Heart right ventricle (tissue), 16 donors: Measurements from ENCODE around the gene TFG. TPM values are rescaled to one million over a fixed set of nuclear protein-coding genes. Genes with fewer than 3 reads are reported as not detected.

Experiments
- ATAC-seq, 8 donors: fragments of 200-7000 bp; cut with Tn5 transposase; one replicate each; pipeline ENCODE4 v1.9.1; 2020; ENCODE audit warnings: mild to moderate bottlenecking in 8 of 8, moderate library complexity in 8 of 8, moderate number of reproducible peaks in 1 of 8
- DNase-seq, 2 donors: peaks; one replicate each; pipeline ENCODE4 v3.0.0-alpha.2; 2020
- H3K27ac ChIP-seq, 10 donors: fragments of 200-600 bp; sonication (generic) in 2 of 10; one replicate each; pipeline versions ENCODE4 v1.5.0 to v1.8.0; 2020 to 2022; ENCODE audit warnings: mild to moderate bottlenecking in 3 of 10
- H3K27me3 ChIP-seq, 7 donors: fragments of 200-600 bp; one replicate each; pipeline ENCODE4 v1.8.0; 2021 to 2022; ENCODE audit warnings: mild to moderate bottlenecking in 2 of 7
- H3K36me3 ChIP-seq, 9 donors: fragments of 200-600 bp; sonication (generic) in 1 of 9; one replicate each; pipeline versions ENCODE4 v1.5.0 to v1.8.0; 2020 to 2022; ENCODE audit warnings: mild to moderate bottlenecking in 2 of 9
- H3K4me1 ChIP-seq, 9 donors: fragments of 200-600 bp; sonication (generic) in 1 of 9; one replicate each; pipeline versions ENCODE4 v1.5.0 to v1.8.0; 2020 to 2022; ENCODE audit warnings: mild to moderate bottlenecking in 4 of 9
- H3K4me3 ChIP-seq, 10 donors: fragments of 200-600 bp; sonication (generic) in 2 of 10; one replicate each; pipeline versions ENCODE4 v1.5.0 to v1.8.0; 2020 to 2022; ENCODE audit warnings: mild to moderate bottlenecking in 7 of 10, moderate library complexity in 2 of 10
- H3K9me3 ChIP-seq, 11 donors: fragments of 200-600 bp in 10 of 11; sonication (generic) in 2 of 11; one replicate each; pipeline versions ENCODE4 v1.5.0 to v1.8.0; 2013 to 2022; ENCODE audit warnings: mild to moderate bottlenecking in 2 of 11, control low read depth in 1 of 11, moderate library complexity in 1 of 11
- WGBS, 2 donors: extraction: QIAGEN DNeasy Blood & Tissue Kit; methylation state at CpG; one replicate each; pipeline ENCODE4 v1.1.7; 2013; ENCODE audit warnings: inconsistent platforms in 1 of 2; 5-methylcytosine and 5-hydroxymethylcytosine counted together
- intact Hi-C, 10 donors: fragments of 100-400 bp; cut with DNase I; formaldehyde crosslinking; loops; one replicate each; pipeline versions ENCODE4 v1.11.1 to v1.14.2; 2022
- polyA plus RNA-seq, 2 donors: library from polyadenylated mRNA; stranded (reverse); fragments of 200-250 nt; gene quantifications; one replicate each; pipeline ENCODE4 v1.2.3, GENCODE V29; 2013
- total RNA-seq, 10 donors: library from RNA; stranded (reverse); fragmentation: NEBNext Ultra II Directional in 3 of 10; extraction: Animal tissue kit (Norgen Biotek cat#: 25700) in 3 of 10; gene quantifications; one replicate each; pipeline versions ENCODE4 v1.2.1 to v1.2.4, GENCODE V29; 2021 to 2023
- TF ChIP-seq, protein P1 (sequence below), 9 donors: fragments of 200-600 bp; sonication (generic) in 2 of 9; IDR thresholded peaks; one replicate each; pipeline versions ENCODE4 v1.5.0 to v1.8.0; 2021 to 2022; ENCODE audit warnings: antibody characterized with exemption in 9 of 9, mild to moderate bottlenecking in 5 of 9, moderate library complexity in 1 of 9
- donor health status: Arrhythmogenic right ventricular cardiomyopathy.
- donor health status: ischemic (EF 13 %, LVEDD 7.1; RV severe dilation, severe dysfunction).
- donor health status: healthy with polysubstance abuse.
- donor health status: DM: no; HTN: yes; CAD: no.
- donor health status: DM: no; HTN: no; CAD: no.
- donor health status: ischemic (EF 25% LVEDD 6.9; RV normal size, moderate dysfunction).
- donor health status: ischemic (EF 25% LVEDD 5.7; RV mildly dilated, moderate dysfunction).
- donor health status: healthy.
- donor health status: DM: yes; HTN: yes; CAD: no.
- donor health status: Ischemic cardiomyopathy.
- donor health status: ischemic (EF 35%, LVEDD 5.7; RV mildly dilated, moderate dysfunction).
- donor health status: nonischemic (EF 11% LVEDD 7.7; RV severe dilation, severe dysfunction).
- donor health status: DM: yes; HTN: yes; CAD: no.
- donor health status: PGD.
- donor health status: ischemic (EF 29% LVEDD 5.4; RV normal size, mild dysfunction).
- donor health status: nonischemic (EF 23%, LVEDD 6.1; RV moderate dilation, normal function).

TFG gene
- total and polyA plus RNA-seq, 12 donors: 44.6 to 98.4 (median 92.4) TPM

- WGBS, 2 donors: 96 to 97% methylated on average over 6 of the region's 6 CpGs
- DNase-seq: no peak
- intact Hi-C loops: no loop called here
- H3K36me3 ChIP-seq: peaks cover 0 to 100% (median 45%) of the 10 kb centered on the region in 9 donors
- TF ChIP-seq, protein P1, sequence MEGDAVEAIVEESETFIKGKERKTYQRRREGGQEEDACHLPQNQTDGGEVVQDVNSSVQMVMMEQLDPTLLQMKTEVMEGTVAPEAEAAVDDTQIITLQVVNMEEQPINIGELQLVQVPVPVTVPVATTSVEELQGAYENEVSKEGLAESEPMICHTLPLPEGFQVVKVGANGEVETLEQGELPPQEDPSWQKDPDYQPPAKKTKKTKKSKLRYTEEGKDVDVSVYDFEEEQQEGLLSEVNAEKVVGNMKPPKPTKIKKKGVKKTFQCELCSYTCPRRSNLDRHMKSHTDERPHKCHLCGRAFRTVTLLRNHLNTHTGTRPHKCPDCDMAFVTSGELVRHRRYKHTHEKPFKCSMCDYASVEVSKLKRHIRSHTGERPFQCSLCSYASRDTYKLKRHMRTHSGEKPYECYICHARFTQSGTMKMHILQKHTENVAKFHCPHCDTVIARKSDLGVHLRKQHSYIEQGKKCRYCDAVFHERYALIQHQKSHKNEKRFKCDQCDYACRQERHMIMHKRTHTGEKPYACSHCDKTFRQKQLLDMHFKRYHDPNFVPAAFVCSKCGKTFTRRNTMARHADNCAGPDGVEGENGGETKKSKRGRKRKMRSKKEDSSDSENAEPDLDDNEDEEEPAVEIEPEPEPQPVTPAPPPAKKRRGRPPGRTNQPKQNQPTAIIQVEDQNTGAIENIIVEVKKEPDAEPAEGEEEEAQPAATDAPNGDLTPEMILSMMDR (IDR thresholded peaks at IDR 0.05): no peak
- H3K27me3 ChIP-seq: no peaks in the 10 kb centered on the region
- H3K9me3 ChIP-seq: no peaks in the 10 kb centered on the region
- peaks cover 0 to 10% (median 0%) of the 10 kb centered on the region in 9 donors for H3K4me1 ChIP-seq
- no peak overlapping the region for H3K4me3 ChIP-seq
- no peak for ATAC-seq
- H3K27ac ChIP-seq: no peak overlapping the region
Measured at GRCh38 chr3:100748220-100748619, 38.9 kb downstream of the TFG start.

GRCh38 chr3:100748967-100749366, 39.7 kb downstream of the TFG start:
- Histone ChIP-seq H3K36me3 (peaks cover 0 to 100% (median 45%) of the 10 kb centered on the region in 9 donors), H3K4me1 (peaks cover 0 to 14% (median 3%) of the 10 kb centered on the region in 9 donors), H3K4me3 (no peak overlapping the region), H3K27me3 (no peaks in the 10 kb centered on the region), H3K9me3 (no peaks in the 10 kb centered on the region), H3K27ac (no peak overlapping the region)
- intact Hi-C loops: no loop called here
- no peak for ATAC-seq
- DNase-seq: no peak
- 42 to 73% methylated on average over 2 of the region's 2 CpGs for WGBS, 2 donors
- TF ChIP-seq, protein P1 (IDR thresholded peaks at IDR 0.05): no peak

DNA sequence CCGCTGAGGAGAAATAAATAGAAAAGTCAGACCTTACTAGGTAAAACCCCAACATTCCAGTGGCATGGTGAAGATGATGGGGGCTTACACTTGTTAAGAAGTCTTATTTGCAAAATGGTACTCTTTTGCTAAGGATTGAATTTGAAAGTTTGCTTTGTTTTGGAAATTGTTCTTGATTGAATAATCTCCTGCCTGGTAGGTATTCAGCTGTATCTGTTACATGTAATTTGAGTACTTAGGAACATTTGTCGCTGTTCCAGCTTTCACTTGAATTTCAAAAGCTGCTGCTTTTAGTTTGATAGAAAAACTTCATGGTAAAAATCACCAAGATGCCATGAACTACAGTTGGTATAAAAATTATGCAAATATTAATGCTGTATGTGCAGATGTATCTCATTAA, 44.6 kb downstream of the TFG start:
- Histone ChIP-seq H3K36me3 (peaks cover 0 to 69% (median 26%) of the 10 kb centered on the region in 9 donors), H3K27ac (peak overlapping the region in 1 of 10 donors; percentile 45), H3K9me3 (no peaks in the 10 kb centered on the region), H3K4me3 (no peak overlapping the region), H3K27me3 (no peaks in the 10 kb centered on the region), H3K4me1 (peaks cover 0 to 36% (median 4%) of the 10 kb centered on the region in 9 donors)
- ATAC-seq (no peak), DNase-seq (no peak)
- intact Hi-C loops: no loop called here
- TF ChIP-seq, protein P1 (IDR thresholded peaks at IDR 0.05): no peak
- WGBS, 2 donors: 81 to 82% methylated on average over 2 of the region's 2 CpGs

- Histone ChIP-seq H3K4me3 (no peak overlapping the region), H3K36me3 (peaks cover 0 to 67% (median 25%) of the 10 kb centered on the region in 9 donors), H3K27ac (peak overlapping the region in 2 of 10 donors; percentile 12 to 45), H3K4me1 (peaks cover 0 to 44% (median 13%) of the 10 kb centered on the region in 9 donors), H3K9me3 (no peaks in the 10 kb centered on the region), H3K27me3 (no peaks in the 10 kb centered on the region)
- intact Hi-C loops: no loop called here
- peak in 4 of 8 donors; percentile 23 to 53 (median 48) for ATAC-seq
- WGBS, 2 donors: 72 to 77% methylated on average over 3 of the region's 3 CpGs
- TF ChIP-seq, protein P1 (IDR thresholded peaks at IDR 0.05): no peak
- DNase-seq: no peak
Measured at GRCh38 chr3:100754563-100755334, 45.5 kb downstream of the TFG start.
